GM23338 (cell line): ENCODE results near the gene NXN. TPM values are rescaled to one million over a fixed set of nuclear protein-coding genes. Genes with fewer than 3 reads are reported as not detected.

Experiments
- ATAC-seq: fragments of 200-7000 bp; cut with Tn5 transposase; 3 replicates; pipeline ENCODE4 v1.9.1; 2020
- DNase-seq: peaks from one replicate; pipeline ENCODE4 v3.0.0-alpha.2; 2015; ENCODE audit warnings: low spot score
- H2AFZ ChIP-seq: fragments of 200-600 bp; sonication (generic); 2 replicates; pipeline ENCODE4 v1.8.0; 2016; ENCODE audit warnings: antibody characterized with exemption, mild to moderate bottlenecking, moderate library complexity
- H3F3A ChIP-seq: fragments of 200-600 bp; sonication (generic); replicated peaks from 2 replicates; pipeline ENCODE4 v1.8.0; 2017; ENCODE audit warnings: antibody characterized with exemption, mixed run types, low read depth
- H3K27ac ChIP-seq: fragments of 200-600 bp; sonication (generic); 2 replicates; pipeline ENCODE4 v1.6.1; 2016; ENCODE audit warnings: low read depth
- H3K27me3 ChIP-seq: fragments of 200-600 bp; sonication (generic); 2 replicates; pipeline ENCODE4 v1.8.0; 2016; ENCODE audit warnings: mild to moderate bottlenecking, mixed run types, moderate library complexity; ENCODE audit not compliant: insufficient read depth
- H3K36me3 ChIP-seq: fragments of 200-600 bp; sonication (generic); 2 replicates; pipeline ENCODE4 v1.8.0; 2016; ENCODE audit warnings: mild to moderate bottlenecking; ENCODE audit not compliant: insufficient read depth
- H3K4me1 ChIP-seq: fragments of 200-600 bp; sonication (generic); 2 replicates; pipeline ENCODE4 v1.8.0; 2016; ENCODE audit warnings: mild to moderate bottlenecking, moderate library complexity; ENCODE audit not compliant: insufficient read depth
- H3K4me2 ChIP-seq: fragments of 200-600 bp; sonication (generic); 2 replicates; pipeline ENCODE4 v1.7.1; 2017; ENCODE audit warnings: mixed run types
- H3K4me3 ChIP-seq: fragments of 200-600 bp; sonication (generic); 2 replicates; pipeline ENCODE4 v1.6.1; 2016; ENCODE audit warnings: mixed run types
- H3K79me2 ChIP-seq: fragments of 200-600 bp; sonication (generic); replicated peaks from 2 replicates; pipeline ENCODE4 v1.8.0; 2017; ENCODE audit warnings: mild to moderate bottlenecking; ENCODE audit not compliant: insufficient read depth
- H3K9me2 ChIP-seq: fragments of 200-600 bp; sonication (generic); 2 replicates; pipeline ENCODE4 v1.8.0; 2017; ENCODE audit not compliant: insufficient read depth
- H4K20me1 ChIP-seq: fragments of 200-600 bp; sonication (generic); replicated peaks from 2 replicates; pipeline ENCODE4 v1.8.0; 2017; ENCODE audit warnings: mild to moderate bottlenecking; ENCODE audit not compliant: insufficient read depth
- H3K27ac Mint-ChIP-seq: 2 replicates; pipeline ENCODE4 v1.8.0; 2020; ENCODE audit warnings: inconsistent platforms, mild to moderate bottlenecking, moderate library complexity, mixed read lengths
- H3K27me3 Mint-ChIP-seq: 3 replicates; pipeline ENCODE4 v1.8.0; 2022; ENCODE audit warnings: low read depth, mild to moderate bottlenecking, moderate library complexity, mixed read lengths, inconsistent platforms; ENCODE audit not compliant: insufficient read depth, poor library complexity
- H3K36me3 Mint-ChIP-seq: 3 replicates; pipeline ENCODE4 v1.8.0; 2021; ENCODE audit warnings: low read depth, mild to moderate bottlenecking, inconsistent platforms, moderate library complexity, mixed read lengths
- H3K4me1 Mint-ChIP-seq: 3 replicates; pipeline ENCODE4 v1.8.0; 2020; ENCODE audit warnings: mild to moderate bottlenecking, inconsistent platforms, mixed read lengths
- H3K4me3 Mint-ChIP-seq: 3 replicates; pipeline ENCODE4 v1.8.0; 2021; ENCODE audit warnings: moderate library complexity, mild to moderate bottlenecking, inconsistent platforms, mixed read lengths
- H3K9me3 Mint-ChIP-seq: 3 replicates; pipeline ENCODE4 v1.8.0; 2020; ENCODE audit warnings: moderate library complexity, mild to moderate bottlenecking, inconsistent platforms, mixed read lengths
- CREB1 ChIP-seq: fragments of 250-450 bp; sonication (Bioruptor Pico); IDR thresholded peaks from 2 replicates; pipeline ENCODE4 v1.5.0; 2020; ENCODE audit warnings: low read depth, mild to moderate bottlenecking, moderate library complexity
- CTCF ChIP-seq, 2 experiments: fragments of 200-600 bp in 1 of 2; sonication (generic) in 1 of 2; conservative IDR thresholded peaks; 2 replicates each; pipeline versions ENCODE4 v1.5.1 to v1.6.1; 2016 to 2017; ENCODE audit warnings: antibody characterized with exemption in 2 of 2, low read depth in 2 of 2, mild to moderate bottlenecking in 2 of 2, moderate library complexity in 1 of 2
- ETS1 ChIP-seq: IDR thresholded peaks from 2 replicates; pipeline ENCODE4 v1.6.1; 2016; ENCODE audit warnings: antibody characterized with exemption
- EZH2 ChIP-seq: fragments of 200-600 bp; sonication (generic); IDR thresholded peaks from one replicate; pipeline ENCODE4 v1.8.0; 2017; ENCODE audit warnings: antibody characterized with exemption, mild to moderate bottlenecking, low read depth; ENCODE audit not compliant: unreplicated experiment
- EZH2phosphoT487 ChIP-seq: fragments of 200-600 bp; sonication (generic); IDR thresholded peaks from one replicate; pipeline ENCODE4 v1.8.1; 2018; ENCODE audit warnings: antibody characterized with exemption; ENCODE audit not compliant: unreplicated experiment
- JUNB ChIP-seq: IDR thresholded peaks from one replicate; pipeline ENCODE4 v1.6.1; 2016; ENCODE audit warnings: antibody characterized with exemption; ENCODE audit not compliant: unreplicated experiment
- NANOG ChIP-seq: IDR thresholded peaks from 2 replicates; pipeline ENCODE4 v1.6.1; 2016; ENCODE audit warnings: antibody characterized with exemption, borderline replicate concordance
- POLR2AphosphoS5 ChIP-seq: IDR thresholded peaks from 2 replicates; pipeline ENCODE4 v1.6.1; 2016; ENCODE audit warnings: antibody characterized with exemption, low read depth
- REST ChIP-seq: IDR thresholded peaks from one replicate; pipeline ENCODE4 v1.6.1; 2018; ENCODE audit warnings: antibody characterized with exemption; ENCODE audit not compliant: unreplicated experiment
- STAT1 ChIP-seq: IDR thresholded peaks from one replicate; pipeline ENCODE4 v1.6.1; 2016; ENCODE audit warnings: antibody characterized with exemption; ENCODE audit not compliant: unreplicated experiment
- ZNF114 ChIP-seq: fragments of 250-450 bp; sonication (Bioruptor Pico); IDR thresholded peaks from 2 replicates; pipeline ENCODE4 v1.5.0; 2020; ENCODE audit warnings: mild to moderate bottlenecking, moderate library complexity
- ZNF331 ChIP-seq: fragments of 250-450 bp; sonication (Bioruptor Pico); IDR thresholded peaks from 2 replicates; pipeline ENCODE4 v1.5.0; 2020; ENCODE audit warnings: low read depth, mild to moderate bottlenecking, moderate library complexity
- ZNF462 ChIP-seq: fragments of 250-450 bp; sonication (Bioruptor Pico); IDR thresholded peaks from 2 replicates; pipeline ENCODE4 v1.5.0; 2020; ENCODE audit warnings: mild to moderate bottlenecking, moderate library complexity
- polyA plus RNA-seq: library from polyadenylated mRNA; unstranded; fragments of >200 nt; fragmentation: Nextera tagmentation; extraction: Ambion mirVana; gene quantifications from 2 replicates; pipeline ENCODE4 v1.2.1, GENCODE V29; 2016
- total RNA-seq: library from RNA; depleted of rRNA; stranded (reverse); fragments of >200 nt; shearing (Covaris generic); gene quantifications from 2 replicates; pipeline ENCODE4 v1.2.3, GENCODE V29; 2014

The NXN gene
- total and polyA plus RNA-seq, 2 experiments from 2014 or later = 31.8 to 105 TPM

GRCh38 chr17:979212-979538 is 401 bp downstream of the NXN start:
- Mint-ChIP-seq H3K4me3 (peak overlapping the region; percentile 55; the same call in 2 of the 3 replicates), H3K9me3 (no peaks in the 10 kb centered on the region; the same call in 2 of the 3 replicates), H3K27ac (no peak overlapping the region), H3K27me3 (peaks cover 18% of the 10 kb centered on the region), H3K36me3 (no peaks in the 10 kb centered on the region; the same call in 2 of the 3 replicates), H3K4me1 (peaks cover 41% of the 10 kb centered on the region)
- no peaks in the 10 kb centered on the region for H3K36me3 ChIP-seq
- peak overlapping the region; percentile 67 for H3K4me3 ChIP-seq
- no peaks in the 10 kb centered on the region for H3K27me3 ChIP-seq
- H2AFZ ChIP-seq = no peak overlapping the region
- H3K27ac ChIP-seq = no peak overlapping the region
- no peaks in the 10 kb centered on the region for H3K9me2 ChIP-seq
- DNase-seq (no peak), ATAC-seq (peak; percentile 39)
- peaks cover 47% of the 10 kb centered on the region for H3K79me2 ChIP-seq
- TF ChIP-seq STAT1 = no peak
- TF ChIP-seq ZNF331 = no peak
- no peak for TF ChIP-seq EZH2phosphoT487
- no peak for TF ChIP-seq CTCF (conservative IDR thresholded peaks at IDR 0.05; ENCODE audit: low read depth in 2 of 2)
- no peak for TF ChIP-seq ZNF114 (CRISPR knock-in tag)
- TF ChIP-seq POLR2AphosphoS5 = no peak
- no peak for TF ChIP-seq EZH2
- TF ChIP-seq CREB1 = no peak
- TF ChIP-seq JUNB = no peak
- no peak for TF ChIP-seq REST
- TF ChIP-seq ETS1 = no peak
- TF ChIP-seq ZNF462 (CRISPR knock-in tag) = no peak
- TF ChIP-seq NANOG = no peak
- H4K20me1 ChIP-seq = peaks cover 19% of the 10 kb centered on the region
- peak overlapping the region; percentile 69; the same call in 1 of the 2 replicates for H3K4me2 ChIP-seq
- H3F3A ChIP-seq = peaks cover 7% of the 10 kb centered on the region; the same call in 1 of the 2 replicates
- peaks cover 38% of the 10 kb centered on the region for H3K4me1 ChIP-seq
